ELF-1 (cell line): Measurements from ENCODE around the gene BNC2.

Experiments used
- DNase-seq: peaks from one replicate; pipeline ENCODE4 v3.0.0-alpha.2; 2016; ENCODE audit warnings: low read depth, low spot score

Gene BNC2

GRCh38 chr9:16767366-16767765 lies 103.1 kb downstream of the BNC2 start:
- DNase-seq: no peak

- DNase-seq: no peak
These were observed 106.5 kb downstream of the BNC2 start for GRCh38 chr9:16763946-16764345.

GRCh38 chr9:16755467-16756160 lies 114.9 kb downstream of the BNC2 start:
- no peak for DNase-seq

GRCh38 chr9:16754662-16755061 lies 115.8 kb downstream of the BNC2 start:
- DNase-seq: no peak

- no peak for DNase-seq
These were observed 117.2 kb downstream of the BNC2 start for GRCh38 chr9:16753256-16753655.

GRCh38 chr9:16752601-16753000 lies 117.9 kb downstream of the BNC2 start:
- no peak for DNase-seq

- DNase-seq: no peak
These were observed 119.9 kb downstream of the BNC2 start for GRCh38 chr9:16750553-16750952.

GRCh38 chr9:16745359-16745758 lies 125.1 kb downstream of the BNC2 start:
- DNase-seq: no peak

- DNase-seq: no peak
These were observed 126.1 kb downstream of the BNC2 start for GRCh38 chr9:16744394-16744793.

GRCh38 chr9:16743375-16743774 lies 127.1 kb downstream of the BNC2 start:
- no peak for DNase-seq

- no peak for DNase-seq
These were observed 135.5 kb downstream of the BNC2 start for GRCh38 chr9:16735001-16735400.

- DNase-seq: no peak
These were observed 137.9 kb downstream of the BNC2 start for GRCh38 chr9:16732546-16732945.

- no peak for DNase-seq
These were observed 140.3 kb downstream of the BNC2 start for GRCh38 chr9:16730162-16730561.

- no peak for DNase-seq
These were observed 140.8 kb downstream of the BNC2 start for GRCh38 chr9:16729651-16730050.

GRCh38 chr9:16728137-16728508 lies 142.3 kb downstream of the BNC2 start:
- peak; percentile 24 for DNase-seq

- DNase-seq: peak; percentile 22
These were observed 142.9 kb downstream of the BNC2 start for GRCh38 chr9:16727452-16728136.

GRCh38 chr9:16726718-16727451 lies 143.6 kb downstream of the BNC2 start:
- DNase-seq: peak; percentile 91

- DNase-seq: no peak
These were observed 144.4 kb downstream of the BNC2 start for GRCh38 chr9:16726029-16726428.

GRCh38 chr9:16725066-16725465 lies 145.4 kb downstream of the BNC2 start:
- DNase-seq: no peak

GRCh38 chr9:16721972-16722371 lies 148.5 kb downstream of the BNC2 start:
- no peak for DNase-seq

GRCh38 chr9:16720386-16720785 lies 150.1 kb downstream of the BNC2 start:
- DNase-seq: no peak

- DNase-seq: no peak
These were observed 150.5 kb downstream of the BNC2 start for GRCh38 chr9:16719921-16720320.

- DNase-seq: no peak
These were observed 151.5 kb downstream of the BNC2 start for GRCh38 chr9:16718952-16719351.
